Small intestine (tissue), 7 donors: ENCODE data around the gene MED20. TPM values are rescaled to one million over a fixed set of nuclear protein-coding genes. Genes with fewer than 3 reads are reported as not detected.

ENCODE experiments used
- DNase-seq, 2 donors: peaks; one replicate each; pipeline versions ENCODE4 v3.0.0 to v3.0.0-alpha.2; 2013
- FAIRE-seq: peaks from 2 replicates; lab custom pipeline; 2012; peaks lifted over from hg19 to GRCh38; lab: Jason Lieb, UNC
- H3K27ac ChIP-seq, 3 donors: one replicate each; pipeline ENCODE4 v1.5.1; 2013; ENCODE audit warnings: low read length in 2 of 3, mild to moderate bottlenecking in 2 of 3, control low read depth in 1 of 3, inconsistent platforms in 1 of 3, low read depth in 1 of 3, moderate library complexity in 1 of 3
- H3K27me3 ChIP-seq, 3 donors: one replicate each; pipeline ENCODE4 v1.6.1; 2013; ENCODE audit warnings: low read length in 3 of 3, inconsistent platforms in 1 of 3; ENCODE audit not compliant: control insufficient read depth in 3 of 3, insufficient read depth in 3 of 3
- H3K36me3 ChIP-seq, 3 donors: one replicate each; pipeline ENCODE4 v1.6.1; 2013; ENCODE audit warnings: low read length in 3 of 3, inconsistent platforms in 1 of 3, low read depth in 1 of 3, mild to moderate bottlenecking in 1 of 3, moderate library complexity in 1 of 3; ENCODE audit not compliant: control insufficient read depth in 3 of 3, insufficient read depth in 2 of 3
- H3K4me1 ChIP-seq, 3 donors: one replicate each; pipeline ENCODE4 v1.6.1; 2013; ENCODE audit warnings: low read length in 2 of 3, inconsistent platforms in 1 of 3, low read depth in 1 of 3, mild to moderate bottlenecking in 1 of 3, moderate library complexity in 1 of 3; ENCODE audit not compliant: control insufficient read depth in 3 of 3, insufficient read depth in 2 of 3
- H3K4me3 ChIP-seq, 3 donors: one replicate each; pipeline ENCODE4 v1.5.1; 2013; ENCODE audit warnings: low read length in 3 of 3, control low read depth in 1 of 3, inconsistent platforms in 1 of 3, low read depth in 1 of 3, mild to moderate bottlenecking in 1 of 3, moderate library complexity in 1 of 3
- H3K9me3 ChIP-seq, 2 donors: one replicate each; pipeline ENCODE4 v1.6.1; 2013; ENCODE audit warnings: low read depth in 1 of 2, low read length in 1 of 2; ENCODE audit not compliant: control insufficient read depth in 2 of 2, insufficient read depth in 1 of 2
- WGBS, 3 donors: extraction: QIAGEN DNeasy Blood & Tissue Kit; methylation state at CpG; one replicate each; pipeline ENCODE4 v1.1.7; 2013; 5-methylcytosine and 5-hydroxymethylcytosine counted together
- polyA plus RNA-seq, 4 donors: library from polyadenylated mRNA; stranded (reverse) in 3 of 4; unstranded in 1 of 4; fragments of 200-250 nt in 3 of 4; fragments of 120-200 nt in 1 of 4; gene quantifications; one replicate each; pipeline versions ENCODE4 v1.2.1 to v1.2.3, GENCODE V29; 2013
- donor health status: healthy with polysubstance abuse.
- donor health status: control.
- donor health status: control.
- donor health status: Bipolar disorder and iron deficiency.
- donor health status: healthy.

MED20 gene
- polyA plus RNA-seq, 4 donors, result 8.1 to 25.7 (median 8.8) TPM

GRCh38 chr6:41914343-41914742 is 6.6 kb downstream of the MED20 start:
- no peaks in the 10 kb centered on the region for H3K27me3 ChIP-seq
- no peak overlapping the region for H3K27ac ChIP-seq
- DNase-seq (no peak), FAIRE-seq (no peak)
- H3K9me3 ChIP-seq, result no peaks in the 10 kb centered on the region
- no peak overlapping the region for H3K4me3 ChIP-seq
- WGBS, 3 donors, result 84 to 89% (median 86%) methylated on average over 2 of the region's 2 CpGs
- H3K36me3 ChIP-seq, result peaks cover 4 to 53% (median 13%) of the 10 kb centered on the region in 3 donors
- H3K4me1 ChIP-seq, result no peaks in the 10 kb centered on the region

GRCh38 chr6:41909727-41910126 is 11.2 kb downstream of the MED20 start:
- no peak overlapping the region for H3K27ac ChIP-seq
- no peak for FAIRE-seq
- WGBS, 3 donors, result 93 to 100% (median 94%) methylated on average over 1 of the region's 1 CpG
- no peak for DNase-seq
- no peak overlapping the region for H3K4me3 ChIP-seq
- H3K36me3 ChIP-seq, result peaks cover 14 to 59% (median 28%) of the 10 kb centered on the region in 3 donors
- H3K27me3 ChIP-seq, result no peaks in the 10 kb centered on the region
- no peaks in the 10 kb centered on the region for H3K9me3 ChIP-seq
- no peaks in the 10 kb centered on the region for H3K4me1 ChIP-seq

DNA sequence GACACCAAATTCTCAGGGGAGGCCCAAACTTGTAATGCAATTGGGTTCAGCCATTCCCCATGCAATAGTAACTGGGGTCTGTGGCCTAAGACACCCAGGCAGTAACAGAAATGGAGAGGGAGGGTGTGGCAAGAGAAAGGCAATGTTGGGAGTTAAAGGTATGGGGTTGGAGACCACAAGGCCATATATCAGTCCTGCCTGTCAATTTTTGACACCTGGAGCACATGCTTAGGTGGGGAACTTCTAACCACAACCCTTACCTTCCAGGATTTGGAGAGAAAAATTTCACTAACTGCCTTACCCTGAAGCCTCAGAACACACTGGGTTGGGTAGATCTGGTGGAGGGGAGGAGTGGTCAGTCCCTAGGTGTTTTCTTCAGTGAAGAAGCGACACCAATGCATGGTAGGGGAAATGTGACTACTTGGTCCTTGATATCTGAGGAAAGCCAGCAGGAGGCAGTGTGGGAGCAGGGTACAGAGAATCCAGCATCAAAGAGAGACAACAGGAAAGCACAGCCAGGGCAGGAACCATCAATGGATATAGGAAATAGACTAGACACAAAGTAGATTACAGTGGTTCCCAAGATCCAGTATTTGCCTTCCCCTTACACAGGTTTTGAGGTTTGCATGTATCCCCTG is 18.9 kb downstream of the MED20 start:
- Histone ChIP-seq H3K27ac (no peak overlapping the region), H3K4me1 (no peaks in the 10 kb centered on the region), H3K4me3 (no peak overlapping the region), H3K27me3 (no peaks in the 10 kb centered on the region), H3K9me3 (no peaks in the 10 kb centered on the region), H3K36me3 (peaks cover 5 to 29% (median 11%) of the 10 kb centered on the region in 3 donors)
- peak; percentile 40 to 43 for DNase-seq
- 92 to 95% (median 94%) methylated on average over 1 of the region's 1 CpG for WGBS, 3 donors
- FAIRE-seq, result no peak

- no peak overlapping the region for H3K27ac ChIP-seq
- WGBS, 3 donors, result 86 to 95% (median 91%) methylated on average over 1 of the region's 1 CpG
- no peak for FAIRE-seq
- no peaks in the 10 kb centered on the region for H3K9me3 ChIP-seq
- no peak overlapping the region for H3K4me3 ChIP-seq
- DNase-seq, result no peak
- peaks cover 0 to 5% (median 0%) of the 10 kb centered on the region in 3 donors for H3K4me1 ChIP-seq
- H3K27me3 ChIP-seq, result no peaks in the 10 kb centered on the region
- H3K36me3 ChIP-seq, result peaks cover 3 to 24% (median 3%) of the 10 kb centered on the region in 3 donors
These were observed 20.1 kb downstream of the MED20 start for GRCh38 chr6:41900861-41901260.

GRCh38 chr6:41896281-41896680 is 24.7 kb downstream of the MED20 start:
- Histone ChIP-seq H3K9me3 (no peaks in the 10 kb centered on the region), H3K27me3 (no peaks in the 10 kb centered on the region), H3K4me3 (peak overlapping the region in 1 of 3 donors; percentile 69), H3K36me3 (peaks cover 0 to 7% (median 2%) of the 10 kb centered on the region in 3 donors), H3K4me1 (peaks cover 0 to 5% (median 0%) of the 10 kb centered on the region in 3 donors), H3K27ac (peak overlapping the region in 1 of 3 donors; percentile 96)
- DNase-seq (no peak), FAIRE-seq (no peak)
- WGBS, 3 donors, result 47 to 61% (median 56%) methylated on average over 3 of the region's 3 CpGs

GRCh38 chr6:41895300-41896233 is 25.4 kb downstream of the MED20 start, which contains the start of gene USP49:
Gene USP49, minus strand, starts transcription at chr6:41895375. Its CDS starts 88,392 bp downstream, at chr6:41806983.
- WGBS, 3 donors, result 1 to 2% (median 1%) methylated on average over 49 to 55 of the region's 55 CpGs
- Histone ChIP-seq H3K27me3 (no peaks in the 10 kb centered on the region), H3K4me1 (peaks cover 0 to 5% (median 0%) of the 10 kb centered on the region in 3 donors), H3K4me3 (peak within 1 kb of the TSS; percentile 69 to 86 (median 83)), H3K36me3 (peaks cover 0 to 7% (median 2%) of the 10 kb centered on the region in 3 donors), H3K9me3 (no peaks in the 10 kb centered on the region), H3K27ac (peak within 1 kb of the TSS; percentile 35 to 96 (median 79))
- FAIRE-seq (no peak), DNase-seq (peak; percentile 82 to 95)

- no peak for FAIRE-seq
These were observed 26.3 kb downstream of the MED20 start for GRCh38 chr6:41894366-41895299.

More at GRCh38 chr6:41894366-41895299, 26.3 kb downstream of the MED20 start:
- peak overlapping the region; percentile 69 to 86 (median 83) for H3K4me3 ChIP-seq
- peak overlapping the region in 1 of 3 donors; percentile 39 for H3K27ac ChIP-seq
- H3K36me3 ChIP-seq, result peaks cover 0 to 2% (median 1%) of the 10 kb centered on the region in 3 donors
- peak; percentile 11 to 38 for DNase-seq
- no peaks in the 10 kb centered on the region for H3K27me3 ChIP-seq
- H3K4me1 ChIP-seq, result peaks cover 0 to 5% (median 0%) of the 10 kb centered on the region in 3 donors
- WGBS, 3 donors, result 2% methylated on average over 44 to 56 of the region's 56 CpGs
- H3K9me3 ChIP-seq, result no peaks in the 10 kb centered on the region
